H1 (cell line): ENCODE results near the gene NRXN3. TPM values are rescaled to one million over a fixed set of nuclear protein-coding genes. Genes with fewer than 3 reads are reported as not detected.

Experiments
- CTCF ChIA-PET: fragments of 300-600 bp; sonication (Branson Sonifier 250); formaldehyde crosslinking; loops from one replicate; lab custom pipeline; 2021; ENCODE audit not compliant: partially characterized antibody; lab: Charles Lee
- POLR2A ChIA-PET: fragments of 300-600 bp; sonication (Branson Sonifier 250); formaldehyde crosslinking; loops from one replicate; lab custom pipeline; 2021; ENCODE audit warnings: inconsistent platforms; ENCODE audit not compliant: partially characterized antibody; lab: Charles Lee
- DNase-seq, 2 experiments: peaks; one replicate each; pipeline versions ENCODE4 v3.0.0 to v3.0.0-alpha.2; 2010 to 2022; ENCODE audit warnings: low spot score in 2 of 2, low read depth in 1 of 2, mixed read lengths in 1 of 2
- FAIRE-seq: peaks from 2 replicates; lab custom pipeline; 2011; peaks lifted over from hg19 to GRCh38; lab: Jason Lieb, UNC
- H2AFZ ChIP-seq: 2 replicates; pipeline ENCODE4 v1.8.1; 2012; ENCODE audit warnings: low read length, inconsistent platforms
- H2AK5ac ChIP-seq: 2 replicates; pipeline ENCODE4 v1.6.1; 2013; ENCODE audit warnings: low read depth, low read length
- H2BK120ac ChIP-seq: replicated peaks from 2 replicates; pipeline ENCODE3; 2013; ENCODE audit warnings: low read depth, low read length, inconsistent platforms
- H2BK12ac ChIP-seq: 2 replicates; pipeline ENCODE4 v1.6.1; 2013; ENCODE audit warnings: low read depth, low read length
- H2BK15ac ChIP-seq: 2 replicates; pipeline ENCODE4 v1.6.1; 2013; ENCODE audit warnings: low read length
- H2BK20ac ChIP-seq: 2 replicates; pipeline ENCODE4 v1.6.1; 2013; ENCODE audit warnings: low read length
- H2BK5ac ChIP-seq: 2 replicates; pipeline ENCODE4 v1.6.1; 2013; ENCODE audit warnings: low read depth, low read length
- H3K14ac ChIP-seq: 2 replicates; pipeline ENCODE4 v1.6.1; 2013; ENCODE audit warnings: inconsistent platforms; ENCODE audit not compliant: insufficient read length
- H3K18ac ChIP-seq: 2 replicates; pipeline ENCODE4 v1.6.1; 2013; ENCODE audit warnings: low read length; ENCODE audit errors: extremely low read depth
- H3K23ac ChIP-seq: 2 replicates; pipeline ENCODE4 v1.6.1; 2013; ENCODE audit warnings: inconsistent platforms; ENCODE audit not compliant: insufficient read length
- H3K23me2 ChIP-seq: 2 replicates; pipeline ENCODE4 v1.6.1; 2013; ENCODE audit warnings: low read depth, low read length
- H3K27ac ChIP-seq: 2 replicates; pipeline ENCODE4 v1.6.1; 2011; ENCODE audit warnings: low read depth, low read length, inconsistent platforms
- H3K27me3 ChIP-seq, 4 experiments: replicated peaks in 1 of 4; 1 replicate in 1 of 4; 2 replicates in 3 of 4; pipeline versions ENCODE4 v1.6.1 to v1.8.1; 2011 to 2013; ENCODE audit warnings: low read length in 3 of 4, mild to moderate bottlenecking in 3 of 4, inconsistent platforms in 2 of 4, mixed read lengths in 2 of 4, moderate library complexity in 1 of 4; ENCODE audit not compliant: control insufficient read depth in 3 of 4, insufficient read depth in 3 of 4; ENCODE audit errors: extremely low read depth in 1 of 4
- H3K36me3 ChIP-seq, 4 experiments: 2 replicates each; pipeline versions ENCODE4 v1.6.1 to v1.8.1; 2011 to 2013; ENCODE audit warnings: mild to moderate bottlenecking in 4 of 4, low read length in 3 of 4, moderate library complexity in 2 of 4, control low read depth in 1 of 4, inconsistent platforms in 1 of 4; ENCODE audit not compliant: insufficient read depth in 4 of 4, control insufficient read depth in 2 of 4
- H3K4ac ChIP-seq: replicated peaks from 2 replicates; pipeline ENCODE3; 2013; ENCODE audit warnings: low read length, low read depth, mixed read lengths, inconsistent platforms; ENCODE audit not compliant: insufficient read length
- H3K4me1 ChIP-seq, 4 experiments: replicated peaks in 1 of 4; 1 replicate in 1 of 4; 2 replicates in 3 of 4; pipeline versions ENCODE4 v1.6.1 to v1.8.1; 2011 to 2013; ENCODE audit warnings: low read length in 3 of 4, inconsistent platforms in 2 of 4, mixed read lengths in 1 of 4; ENCODE audit not compliant: insufficient read depth in 4 of 4, control insufficient read depth in 3 of 4
- H3K4me2 ChIP-seq, 2 experiments: 2 replicates each; pipeline versions ENCODE4 v1.6.1 to v1.8.1; 2011 to 2013; ENCODE audit warnings: low read depth in 2 of 2, low read length in 2 of 2, control low read depth in 1 of 2, inconsistent platforms in 1 of 2, mild to moderate bottlenecking in 1 of 2; ENCODE audit not compliant: insufficient read depth in 1 of 2
- H3K4me3 ChIP-seq, 4 experiments: fragments of 200-600, 300-600 bp in 1 of 4; sonication (generic), shearing (Covaris generic), sonication (Bioruptor Twin) in 1 of 4; 2 replicates each; pipeline versions ENCODE4 v1.5.1 to v1.8.1; 2011 to 2016; ENCODE audit warnings: low read length in 4 of 4, low read depth in 3 of 4, control low read depth in 2 of 4, inconsistent platforms in 2 of 4, mild to moderate bottlenecking in 2 of 4, mixed read lengths in 1 of 4, moderate library complexity in 1 of 4; ENCODE audit not compliant: insufficient read depth in 2 of 4; ENCODE audit errors: extremely low read depth in 1 of 4
- H3K56ac ChIP-seq: replicated peaks from 2 replicates; pipeline ENCODE3; 2013; ENCODE audit warnings: low read depth, mild to moderate bottlenecking, mixed read lengths, low read length, inconsistent platforms; ENCODE audit not compliant: insufficient read length
- H3K79me1 ChIP-seq: 2 replicates; pipeline ENCODE4 v1.6.1; 2013; ENCODE audit warnings: low read depth, low read length, control low read depth
- H3K79me2 ChIP-seq, 2 experiments: 2 replicates each; pipeline versions ENCODE4 v1.6.1 to v1.8.1; 2012 to 2013; ENCODE audit warnings: low read length in 2 of 2, mild to moderate bottlenecking in 2 of 2, inconsistent platforms in 1 of 2; ENCODE audit not compliant: insufficient read depth in 2 of 2, control insufficient read depth in 1 of 2
- H3K9ac ChIP-seq, 4 experiments: replicated peaks in 1 of 4; 1 replicate in 1 of 4; 2 replicates in 3 of 4; pipeline versions ENCODE4 v1.6.1 to v1.8.1; 2011 to 2013; ENCODE audit warnings: low read depth in 3 of 4, low read length in 3 of 4, control low read depth in 2 of 4, mild to moderate bottlenecking in 2 of 4, moderate library complexity in 2 of 4, inconsistent platforms in 1 of 4; ENCODE audit errors: extremely low read depth in 1 of 4
- H3K9me3 ChIP-seq, 2 experiments: 2 replicates each; pipeline versions ENCODE4 v1.6.1 to v1.8.1; 2012 to 2013; ENCODE audit warnings: mild to moderate bottlenecking in 2 of 2, moderate library complexity in 2 of 2, control low read depth in 1 of 2, inconsistent platforms in 1 of 2, low read depth in 1 of 2, low read length in 1 of 2, mixed read lengths in 1 of 2; ENCODE audit not compliant: insufficient read depth in 2 of 2
- H4K20me1 ChIP-seq, 2 experiments: replicated peaks in 1 of 2; 2 replicates each; pipeline versions ENCODE3 to v1.8.1; 2011 to 2013; ENCODE audit warnings: inconsistent platforms in 2 of 2, low read length in 2 of 2, mild to moderate bottlenecking in 1 of 2; ENCODE audit not compliant: insufficient read depth in 2 of 2, control insufficient read depth in 1 of 2
- H4K5ac ChIP-seq: 2 replicates; pipeline ENCODE4 v1.6.1; 2013; ENCODE audit warnings: low read length, low read depth, mixed read lengths, inconsistent platforms; ENCODE audit not compliant: insufficient read length
- H4K8ac ChIP-seq: 2 replicates; pipeline ENCODE4 v1.8.0; 2013; ENCODE audit warnings: mild to moderate bottlenecking, moderate library complexity, low read length, inconsistent platforms; ENCODE audit not compliant: insufficient read depth; ENCODE audit errors: extremely low read depth
- H4K91ac ChIP-seq: replicated peaks from 2 replicates; pipeline ENCODE3; 2013; ENCODE audit warnings: low read length, mixed read lengths, inconsistent platforms; ENCODE audit not compliant: insufficient read length
- ATF3 ChIP-seq: IDR thresholded peaks from 2 replicates; pipeline ENCODE4 v1.6.1; 2011; ENCODE audit warnings: low read depth, mild to moderate bottlenecking, low read length; ENCODE audit not compliant: insufficient read depth
- SAP30 ChIP-seq: fragments of 300-600 bp; sonication (generic); IDR thresholded peaks from 2 replicates; pipeline ENCODE4 v1.7.1; 2012; ENCODE audit warnings: low read length, moderate library complexity, mild to moderate bottlenecking, inconsistent platforms; ENCODE audit not compliant: insufficient read depth, insufficient replicate concordance
- WGBS, 2 experiments: shearing (Covaris generic) in 1 of 2; methylation state at CpG; one replicate each; pipeline versions ENCODE4 v1.1.6 to v1.1.7; 2013 to 2015; ENCODE audit warnings: low lambda C conversion rate in 2 of 2, mixed read lengths in 2 of 2, inconsistent platforms in 1 of 2, low coverage in 1 of 2, missing lambda C conversion rate in 1 of 2; ENCODE audit not compliant: insufficient replicate concordance in 2 of 2, insufficient coverage in 1 of 2, insufficient read length in 1 of 2; ENCODE audit errors: extremely low coverage in 1 of 2, missing lambda C conversion rate in 1 of 2; 5-methylcytosine and 5-hydroxymethylcytosine counted together
- polyA plus RNA-seq, 7 experiments: library from polyadenylated mRNA; depleted of rRNA in 3 of 7; stranded (reverse) in 5 of 7; unstranded in 2 of 7; fragments of >200 nt in 5 of 7; fragments of 200-250 nt in 2 of 7; gene quantifications; 1 replicate in 5 of 7; 2 replicates in 1 of 7; 4 replicates in 1 of 7; pipeline versions ENCODE4 v1.2.1 to v1.2.3, GENCODE V29; 2011 to 2013; ENCODE audit warnings: missing spikeins in 2 of 7, mixed read lengths in 2 of 7
- total RNA-seq: library from RNA; stranded (reverse); fragmentation: NEBNext Ultra II Directional; extraction: Animal tissue kit (Norgen Biotek cat#: 25700); gene quantifications from 2 replicates; pipeline ENCODE4 v1.2.1, GENCODE V29; 2021

Gene NRXN3
- total and polyA plus RNA-seq, 2 of the 8 experiments (the other 6 are each of a cell fraction or from before 2014, with no cell fraction given): 2.6 to 4.1 TPM

- H4K91ac ChIP-seq: no peak overlapping the region
- H4K5ac ChIP-seq: no peak overlapping the region
Measured at GRCh38 chr14:79103764-79104163, 933.6 kb downstream of the NRXN3 start.

More at GRCh38 chr14:79103764-79104163, 933.6 kb downstream of the NRXN3 start:
- H2BK12ac ChIP-seq: no peak overlapping the region
- H3K23ac ChIP-seq: no peak overlapping the region
- no peaks in the 10 kb centered on the region for H3K23me2 ChIP-seq
- DNase-seq (no peak), FAIRE-seq (no peak)
- H3K79me2 ChIP-seq: no peaks in the 10 kb centered on the region
- H2BK5ac ChIP-seq: no peak overlapping the region
- no peaks in the 10 kb centered on the region for H3K27me3 ChIP-seq
- H4K8ac ChIP-seq: no peak overlapping the region
- no peak overlapping the region for H2BK15ac ChIP-seq
- H3K4me3 ChIP-seq: no peak overlapping the region
- ChIA-PET CTCF (no interaction called here), POLR2A (no interaction called here)
- H3K9me3 ChIP-seq: no peaks in the 10 kb centered on the region
- TF ChIP-seq SAP30 (no peak), ATF3 (no peak)
- H3K4me1 ChIP-seq: no peaks in the 10 kb centered on the region
- H3K4me2 ChIP-seq: no peak overlapping the region
- H3K18ac ChIP-seq: no peak overlapping the region
- no peaks in the 10 kb centered on the region for H4K20me1 ChIP-seq
- H3K4ac ChIP-seq: no peak overlapping the region
- no peaks in the 10 kb centered on the region for H3K79me1 ChIP-seq
- no peak overlapping the region for H2AK5ac ChIP-seq
- WGBS, 2 experiments: 79% methylated on average over 2 of the region's 2 CpGs; no CpG with 5 or more reads in 1 of the 2 experiments
- H2BK120ac ChIP-seq: no peak overlapping the region
- H3K9ac ChIP-seq: no peak overlapping the region; a peak in 1 of 7 replicates
- H2AFZ ChIP-seq: no peak overlapping the region
- no peak overlapping the region for H2BK20ac ChIP-seq
- H3K36me3 ChIP-seq: no peaks in the 10 kb centered on the region
- no peak overlapping the region for H3K56ac ChIP-seq
- H3K14ac ChIP-seq: no peak overlapping the region
- H3K27ac ChIP-seq: no peak overlapping the region
